ENCODE data around the gene NLRP1. TPM values are rescaled to one million over a fixed set of nuclear protein-coding genes. Genes with fewer than 3 reads are reported as not detected.
A peak's percentile ranks its signal among the peaks of the same experiment; 100 is the strongest.

NLRP1 gene
- total RNA-seq, 4 donors from 2014 or later: 15.4 to 19.5 (median 18.0) TPM

- peak; percentile 74 for DNase-seq (ENCODE audit: extremely low spot score)
- no peak overlapping the region for H3K27ac ChIP-seq (replicated peaks in 1 of 4)
- no peak for TF ChIP-seq POLR2A (IDR thresholded peaks at IDR 0.05; ENCODE audit: low read depth)
- no peak for TF ChIP-seq POLR2AphosphoS5 (IDR thresholded peaks at IDR 0.05)
- no peak for TF ChIP-seq EP300 (IDR thresholded peaks at IDR 0.05)
- TF ChIP-seq CTCF (IDR thresholded peaks at IDR 0.05): no peak
- H3K9me3 ChIP-seq: no peaks in the 10 kb centered on the region
- peaks cover 0 to 37% (median 20%) of the 10 kb centered on the region in 4 donors for H3K36me3 ChIP-seq
- intact Hi-C loops (cut with DNase I): no loop called here
- H3K27me3 ChIP-seq: no peaks in the 10 kb centered on the region
- no peak overlapping the region for H3K4me3 ChIP-seq
- H3K4me1 ChIP-seq: no peaks in the 10 kb centered on the region
- 86% methylated on average over 9 of the region's 9 CpGs for WGBS
Observed at GRCh38 chr17:5560361-5560988, 23.8 kb downstream of the NLRP1 start.

GRCh38 chr17:5558815-5559785 is 25.2 kb downstream of the NLRP1 start:
- TF ChIP-seq POLR2A (IDR thresholded peaks at IDR 0.05; ENCODE audit: low read depth) (no peak), EP300 (IDR thresholded peaks at IDR 0.05) (no peak), CTCF (IDR thresholded peaks at IDR 0.05) (no peak), POLR2AphosphoS5 (IDR thresholded peaks at IDR 0.05) (no peak)
- no peaks in the 10 kb centered on the region for H3K9me3 ChIP-seq
- DNase-seq (ENCODE audit: extremely low spot score): peak; percentile 77
- no peak overlapping the region for H3K4me3 ChIP-seq
- WGBS: 92% methylated on average over 16 of the region's 16 CpGs
- H3K27me3 ChIP-seq: no peaks in the 10 kb centered on the region
- intact Hi-C loops (cut with DNase I): no loop called here
- no peak overlapping the region for H3K27ac ChIP-seq (replicated peaks in 1 of 4)
- H3K4me1 ChIP-seq: no peaks in the 10 kb centered on the region
- peaks cover 0 to 44% (median 22%) of the 10 kb centered on the region in 4 donors for H3K36me3 ChIP-seq

DNA sequence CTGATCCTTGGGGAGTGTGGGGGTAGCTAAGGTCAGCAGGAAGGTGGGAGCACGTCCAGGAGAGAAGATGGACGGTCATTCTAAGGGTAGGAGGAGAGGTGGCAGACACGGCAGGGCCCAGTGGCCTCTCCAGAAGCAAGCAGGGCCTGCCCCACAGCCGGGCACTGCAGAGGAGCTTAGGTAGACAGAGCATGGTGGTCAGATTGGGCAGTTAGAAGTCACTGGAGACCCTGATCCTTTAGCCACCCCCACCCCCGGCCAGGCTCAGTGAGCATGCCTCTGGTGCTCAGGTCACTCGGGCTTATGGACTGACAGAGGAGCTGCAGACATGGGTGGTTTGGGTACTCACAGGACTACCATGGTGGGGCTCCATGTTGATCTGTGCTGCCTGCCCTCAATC is 26.3 kb downstream of the NLRP1 start:
- intact Hi-C loops (cut with DNase I): no loop called here
- Histone ChIP-seq H3K4me1 (no peaks in the 10 kb centered on the region), H3K4me3 (no peak overlapping the region), H3K27ac (replicated peaks in 1 of 4) (no peak overlapping the region), H3K36me3 (peaks cover 0 to 51% (median 24%) of the 10 kb centered on the region in 4 donors), H3K27me3 (no peaks in the 10 kb centered on the region), H3K9me3 (no peaks in the 10 kb centered on the region)
- peak; percentile 55 for DNase-seq (ENCODE audit: extremely low spot score)
- TF ChIP-seq CTCF (IDR thresholded peaks at IDR 0.05) (no peak), POLR2AphosphoS5 (IDR thresholded peaks at IDR 0.05) (no peak), EP300 (IDR thresholded peaks at IDR 0.05) (no peak)
- 65% methylated on average over 4 of the region's 6 CpGs for WGBS

DNA sequence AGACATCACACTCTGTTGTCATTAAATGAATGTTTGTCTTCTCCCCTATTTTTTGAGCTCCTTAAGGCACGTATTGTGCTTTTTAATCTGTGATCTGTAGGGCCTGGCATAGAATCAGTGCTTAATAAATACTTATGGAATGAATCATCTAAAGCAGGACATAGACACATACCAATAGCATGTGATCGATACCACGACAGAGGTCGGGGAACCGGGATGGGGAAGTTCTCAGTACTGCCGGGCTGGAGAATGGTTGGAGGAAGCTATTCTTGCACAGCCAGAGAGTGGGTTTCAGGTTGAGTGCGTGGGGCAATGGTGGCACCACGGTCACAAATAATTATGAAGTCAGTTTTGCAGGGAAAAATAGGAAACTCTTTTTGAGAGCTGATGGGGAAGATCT is 26.8 kb downstream of the NLRP1 start:
- 91% methylated on average over 8 of the region's 8 CpGs for WGBS
- H3K9me3 ChIP-seq: no peaks in the 10 kb centered on the region
- peaks cover 0 to 56% (median 26%) of the 10 kb centered on the region in 4 donors for H3K36me3 ChIP-seq
- intact Hi-C loops (cut with DNase I): no loop called here
- no peak overlapping the region for H3K27ac ChIP-seq (replicated peaks in 1 of 4)
- no peaks in the 10 kb centered on the region for H3K4me1 ChIP-seq
- no peak for TF ChIP-seq POLR2AphosphoS5 (IDR thresholded peaks at IDR 0.05)
- DNase-seq (ENCODE audit: extremely low spot score): no peak
- H3K4me3 ChIP-seq: no peak overlapping the region
- H3K27me3 ChIP-seq: no peaks in the 10 kb centered on the region

GRCh38 chr17:5555254-5555653 is 29.1 kb downstream of the NLRP1 start:
- peak; percentile 66 for DNase-seq (ENCODE audit: extremely low spot score)
- intact Hi-C loops (cut with DNase I): no loop called here
- no peak overlapping the region for H3K27ac ChIP-seq (replicated peaks in 1 of 4)
- TF ChIP-seq POLR2A (IDR thresholded peaks at IDR 0.05; ENCODE audit: low read depth) (no peak), EP300 (IDR thresholded peaks at IDR 0.05) (no peak), POLR2AphosphoS5 (IDR thresholded peaks at IDR 0.05) (no peak), CTCF (IDR thresholded peaks at IDR 0.05) (no peak)
- H3K9me3 ChIP-seq: no peaks in the 10 kb centered on the region
- no peaks in the 10 kb centered on the region for H3K27me3 ChIP-seq
- no peak overlapping the region for H3K4me3 ChIP-seq
- no peaks in the 10 kb centered on the region for H3K4me1 ChIP-seq
- 56% methylated on average over 3 of the region's 3 CpGs for WGBS
- H3K36me3 ChIP-seq: peaks cover 0 to 64% (median 21%) of the 10 kb centered on the region in 4 donors
